DND-41 (cell line): Measurements from ENCODE around the gene CENPS.

ENCODE experiments used
- ATAC-seq: fragments of 200-7000 bp; cut with Tn5 transposase; 3 replicates; pipeline ENCODE4 v1.9.1; 2021; ENCODE audit warnings: low read depth; ENCODE audit not compliant: insufficient read depth
- DNase-seq: peaks from one replicate; pipeline ENCODE4 v3.0.0-alpha.2; 2020
- H2AFZ ChIP-seq: 2 replicates; pipeline ENCODE4 v1.6.0; 2012; ENCODE audit warnings: low read depth, low read length
- H3K27ac ChIP-seq: 2 replicates; pipeline ENCODE4 v1.5.1; 2012; ENCODE audit warnings: low read length, inconsistent platforms
- H3K27me3 ChIP-seq: fragments of 200-600 bp; sonication (generic); 2 replicates; pipeline ENCODE4 v1.6.0; 2012; ENCODE audit warnings: low read length, mild to moderate bottlenecking, inconsistent platforms; ENCODE audit not compliant: insufficient read depth, poor library complexity
- H3K36me3 ChIP-seq: 2 replicates; pipeline ENCODE4 v1.5.1; 2012; ENCODE audit warnings: low read length, inconsistent platforms; ENCODE audit not compliant: insufficient read depth
- H3K4me1 ChIP-seq: 2 replicates; pipeline ENCODE4 v1.5.1; 2012; ENCODE audit warnings: mild to moderate bottlenecking, low read length; ENCODE audit not compliant: insufficient read depth
- H3K4me2 ChIP-seq: 2 replicates; pipeline ENCODE4 v1.6.0; 2012; ENCODE audit warnings: mild to moderate bottlenecking, moderate library complexity, low read length, inconsistent platforms; ENCODE audit not compliant: insufficient read depth
- H3K4me3 ChIP-seq, 2 experiments: fragments of 200-600 bp in 1 of 2; shearing (Covaris generic) in 1 of 2; 2 replicates each; pipeline ENCODE4 v1.5.1; 2012 to 2016; ENCODE audit warnings: inconsistent platforms in 2 of 2, low read length in 2 of 2, mild to moderate bottlenecking in 2 of 2, low read depth in 1 of 2, moderate library complexity in 1 of 2
- H3K79me2 ChIP-seq: 2 replicates; pipeline ENCODE4 v1.6.0; 2012; ENCODE audit warnings: low read length, inconsistent platforms; ENCODE audit not compliant: insufficient read depth
- H3K9ac ChIP-seq: 2 replicates; pipeline ENCODE4 v1.6.0; 2012; ENCODE audit warnings: low read depth, mild to moderate bottlenecking, inconsistent platforms, low read length, moderate library complexity
- H3K9me3 ChIP-seq: 2 replicates; pipeline ENCODE4 v1.5.1; 2012; ENCODE audit warnings: low read length, moderate library complexity, mild to moderate bottlenecking, inconsistent platforms; ENCODE audit not compliant: insufficient read depth, severe bottlenecking
- H4K20me1 ChIP-seq: 2 replicates; pipeline ENCODE4 v1.6.0; 2012; ENCODE audit warnings: low read length; ENCODE audit not compliant: insufficient read depth
- CTCF ChIP-seq: IDR thresholded peaks from 2 replicates; pipeline ENCODE4 v1.5.1; 2012; ENCODE audit warnings: borderline replicate concordance, low read length, moderate library complexity, mild to moderate bottlenecking; ENCODE audit not compliant: poor library complexity, severe bottlenecking; ENCODE audit errors: extremely low read depth
- EZH2 ChIP-seq: IDR thresholded peaks from 3 replicates; pipeline ENCODE4 v1.6.1; 2012; ENCODE audit warnings: borderline replicate concordance, low read depth, mild to moderate bottlenecking, moderate library complexity, low read length, inconsistent platforms; ENCODE audit not compliant: severe bottlenecking

The CENPS gene

GRCh38 chr1:10457875-10458274 lies 27.6 kb downstream of the CENPS start:
- Histone ChIP-seq H3K9me3 (no peaks in the 10 kb centered on the region), H3K4me2 (no peak overlapping the region), H3K4me3 (no peak overlapping the region), H3K9ac (no peak overlapping the region), H3K36me3 (peaks cover 30% of the 10 kb centered on the region), H3K27ac (no peak overlapping the region), H3K79me2 (no peaks in the 10 kb centered on the region), H3K27me3 (no peaks in the 10 kb centered on the region), H2AFZ (no peak overlapping the region), H3K4me1 (no peaks in the 10 kb centered on the region), H4K20me1 (no peaks in the 10 kb centered on the region)
- DNase-seq (no peak), ATAC-seq (no peak)
- TF ChIP-seq CTCF, result no peak
- no peak for TF ChIP-seq EZH2

- ATAC-seq (no peak), DNase-seq (no peak)
- H2AFZ ChIP-seq, result no peak overlapping the region
- no peak overlapping the region for H3K9ac ChIP-seq
- H3K27me3 ChIP-seq, result no peaks in the 10 kb centered on the region
- no peaks in the 10 kb centered on the region for H3K79me2 ChIP-seq
- H4K20me1 ChIP-seq, result no peaks in the 10 kb centered on the region
- H3K9me3 ChIP-seq, result no peaks in the 10 kb centered on the region
- no peaks in the 10 kb centered on the region for H3K4me1 ChIP-seq
- H3K36me3 ChIP-seq, result peaks cover 36% of the 10 kb centered on the region
- TF ChIP-seq EZH2 (no peak), CTCF (no peak)
- no peak overlapping the region for H3K4me3 ChIP-seq
- no peak overlapping the region for H3K27ac ChIP-seq
- H3K4me2 ChIP-seq, result no peak overlapping the region
These were observed 29.0 kb downstream of the CENPS start for GRCh38 chr1:10459184-10459583.

GRCh38 chr1:10467078-10467477 lies 36.8 kb downstream of the CENPS start:
- TF ChIP-seq EZH2 (no peak), CTCF (no peak)
- H4K20me1 ChIP-seq, result no peaks in the 10 kb centered on the region
- peaks cover 64% of the 10 kb centered on the region for H3K36me3 ChIP-seq
- H3K27ac ChIP-seq, result no peak overlapping the region
- H3K9me3 ChIP-seq, result no peaks in the 10 kb centered on the region
- peaks cover 17% of the 10 kb centered on the region for H3K79me2 ChIP-seq
- no peak overlapping the region for H3K9ac ChIP-seq
- no peak overlapping the region for H2AFZ ChIP-seq
- no peak overlapping the region for H3K4me2 ChIP-seq
- DNase-seq, result no peak
- H3K27me3 ChIP-seq, result no peaks in the 10 kb centered on the region
- H3K4me3 ChIP-seq, result no peak overlapping the region
- H3K4me1 ChIP-seq, result peaks cover 12% of the 10 kb centered on the region
- no peak for ATAC-seq

- H3K4me2 ChIP-seq, result no peak overlapping the region
- H3K27ac ChIP-seq, result no peak overlapping the region
- peaks cover 33% of the 10 kb centered on the region for H3K4me1 ChIP-seq
- no peak overlapping the region for H3K4me3 ChIP-seq
- no peak overlapping the region for H2AFZ ChIP-seq
- H4K20me1 ChIP-seq, result no peaks in the 10 kb centered on the region
- no peaks in the 10 kb centered on the region for H3K27me3 ChIP-seq
- DNase-seq (no peak), ATAC-seq (no peak)
- TF ChIP-seq CTCF, result no peak
- TF ChIP-seq EZH2, result no peak
- peaks cover 41% of the 10 kb centered on the region for H3K36me3 ChIP-seq
- no peak overlapping the region for H3K9ac ChIP-seq
- peaks cover 22% of the 10 kb centered on the region for H3K79me2 ChIP-seq
- H3K9me3 ChIP-seq, result no peaks in the 10 kb centered on the region
These were observed 39.8 kb downstream of the CENPS start for GRCh38 chr1:10470043-10470442.
